Measurements from ENCODE around the gene GOLGA6L10.
"Not testable (repeated sequence)": the region's sequence is repeated elsewhere in the genome, so short reads cannot be mapped to it uniquely, and the experiment has no call there.

The GOLGA6L10 gene

GRCh38 chr15:82316247-82317090, 32.8 kb downstream of the GOLGA6L10 start:
- DNase-seq = not testable (repeated sequence)

- DNase-seq = peak; percentile 22
These were observed 33.6 kb downstream of the GOLGA6L10 start for GRCh38 chr15:82315519-82316246.

GRCh38 chr15:82314769-82315518, 34.3 kb downstream of the GOLGA6L10 start:
- no peak for DNase-seq

- DNase-seq = not testable (repeated sequence)
These were observed 35.1 kb downstream of the GOLGA6L10 start for GRCh38 chr15:82313951-82314768.

- DNase-seq = no peak
These were observed 35.8 kb downstream of the GOLGA6L10 start for GRCh38 chr15:82313446-82313845.

GRCh38 chr15:82312586-82313349, 36.5 kb downstream of the GOLGA6L10 start:
- DNase-seq = no peak

GRCh38 chr15:82311321-82311720, 38.0 kb downstream of the GOLGA6L10 start:
- DNase-seq = not testable (repeated sequence)

GRCh38 chr15:82309802-82310201, 39.5 kb downstream of the GOLGA6L10 start:
- no peak for DNase-seq

GRCh38 chr15:82307714-82308081, 41.6 kb downstream of the GOLGA6L10 start:
- no peak for DNase-seq

GRCh38 chr15:82306791-82307713, 42.2 kb downstream of the GOLGA6L10 start:
- no peak for DNase-seq

GRCh38 chr15:82305621-82306048, 43.6 kb downstream of the GOLGA6L10 start:
- DNase-seq = no peak

GRCh38 chr15:82304778-82305090, 44.5 kb downstream of the GOLGA6L10 start:
- no peak for DNase-seq

- no peak for DNase-seq
These were observed 45.1 kb downstream of the GOLGA6L10 start for GRCh38 chr15:82303956-82304777.

- no peak for DNase-seq
These were observed 47.8 kb downstream of the GOLGA6L10 start for GRCh38 chr15:82301296-82302016.

- DNase-seq = no peak
These were observed 48.4 kb downstream of the GOLGA6L10 start for GRCh38 chr15:82300883-82301282.

- DNase-seq = not testable (repeated sequence)
These were observed 48.9 kb downstream of the GOLGA6L10 start for GRCh38 chr15:82300326-82300725.

GRCh38 chr15:82299511-82299914, 49.8 kb downstream of the GOLGA6L10 start:
- not testable (repeated sequence) for DNase-seq

- no peak for DNase-seq
These were observed 50.8 kb downstream of the GOLGA6L10 start for GRCh38 chr15:82298520-82298919.

GRCh38 chr15:82298032-82298431, 51.2 kb downstream of the GOLGA6L10 start:
- no peak for DNase-seq

Measured in NCI-H1694 treated with DMSO at 0.1 percent for 48 hours (cell line).